Fibroblast of lung (primary cell): ENCODE measurements around the gene DIAPH3.

Source experiments
- CTCF ChIP-seq, 2 donors: IDR thresholded peaks in 1 of 2; conservative IDR thresholded peaks in 1 of 2; 1 replicate in 1 of 2; 2 replicates in 1 of 2; pipeline ENCODE4 v1.5.1; 2011 to 2012; ENCODE audit warnings: low read length in 2 of 2, control low read depth in 1 of 2, inconsistent platforms in 1 of 2, low read depth in 1 of 2, mild to moderate bottlenecking in 1 of 2
- EZH2 ChIP-seq: IDR thresholded peaks from 2 replicates; pipeline ENCODE4 v1.5.1; 2012; ENCODE audit warnings: low read length, control low read depth, mild to moderate bottlenecking; ENCODE audit errors: missing control alignments

- TF ChIP-seq CTCF (conservative IDR thresholded peaks at IDR 0.05 in 1 of 2, IDR thresholded peaks at IDR 0.05 in 1 of 2; ENCODE audit: low read depth in 1 of 2, low read length in 2 of 2) (no peak), EZH2 (no peak)
Measured at GRCh38 chr13:60099631-60100420, 63.9 kb downstream of the DIAPH3 start.
